ENCODE results near the gene ZNF79.

The ZNF79 gene

GRCh38 chr9:127404631-127405030 is 19.6 kb upstream of the ZNF79 start:
- TF ChIP-seq CTCF (conservative IDR thresholded peaks at IDR 0.05; ENCODE audit: low read depth, low read length), result no peak
- no peak overlapping the region for H3K4me3 ChIP-seq (ENCODE audit: low read length)
- DNase-seq (ENCODE audit: low read depth), result no peak

GRCh38 chr9:127405344-127406125 is 18.6 kb upstream of the ZNF79 start:
- DNase-seq (ENCODE audit: low read depth), result no peak
- H3K4me3 ChIP-seq (ENCODE audit: low read length), result no peak overlapping the region
- TF ChIP-seq CTCF (conservative IDR thresholded peaks at IDR 0.05; ENCODE audit: low read depth, low read length), result no peak

DNA sequence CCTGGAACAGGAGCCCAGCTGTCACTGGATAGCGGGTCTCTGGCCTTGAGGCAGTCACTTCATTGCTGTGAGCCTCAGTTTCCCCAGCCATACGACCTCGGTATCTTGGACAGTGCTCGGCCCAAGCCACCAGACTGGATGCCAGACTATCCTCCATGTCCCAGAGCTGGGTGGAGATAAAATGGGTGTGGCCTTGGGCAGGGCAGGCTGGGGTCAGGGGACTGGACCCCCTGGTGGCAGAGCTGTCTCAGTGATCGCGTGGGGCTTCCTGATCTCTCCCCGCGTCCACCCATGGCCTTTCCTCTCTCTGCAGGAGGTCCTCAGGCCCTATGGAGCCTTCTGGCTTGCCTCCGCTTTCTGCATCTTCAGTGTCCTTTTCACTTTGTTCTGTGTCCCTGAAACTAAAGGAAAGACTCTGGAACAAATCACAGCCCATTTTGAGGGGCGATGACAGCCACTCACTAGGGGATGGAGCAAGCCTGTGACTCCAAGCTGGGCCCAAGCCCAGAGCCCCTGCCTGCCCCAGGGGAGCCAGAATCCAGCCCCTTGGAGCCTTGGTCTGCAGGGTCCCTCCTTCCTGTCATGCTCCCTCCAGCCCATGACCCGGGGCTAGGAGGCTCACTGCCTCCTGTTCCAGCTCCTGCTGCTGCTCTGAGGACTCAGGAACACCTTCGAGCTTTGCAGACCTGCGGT is 17.2 kb upstream of the ZNF79 start:
- DNase-seq (ENCODE audit: low read depth), result no peak
- no peak for TF ChIP-seq CTCF (conservative IDR thresholded peaks at IDR 0.05; ENCODE audit: low read depth, low read length)
- H3K4me3 ChIP-seq (ENCODE audit: low read length), result no peak overlapping the region

DNA sequence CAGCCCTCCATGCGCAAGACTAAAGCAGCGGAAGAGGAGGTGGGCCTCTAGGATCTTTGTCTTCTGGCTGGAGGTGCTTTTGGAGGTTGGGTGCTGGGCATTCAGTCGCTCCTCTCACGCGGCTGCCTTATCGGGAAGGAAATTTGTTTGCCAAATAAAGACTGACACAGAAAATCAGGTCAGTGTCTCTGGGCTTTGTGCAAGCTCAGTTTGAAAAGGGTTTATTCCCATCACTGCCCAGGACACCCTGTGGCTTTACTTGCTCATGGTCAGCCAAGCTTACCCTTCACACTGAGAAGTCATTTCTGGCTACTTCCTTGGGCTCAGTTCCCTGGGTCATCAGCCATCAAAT is 16.7 kb upstream of the ZNF79 start:
- no peak for DNase-seq (ENCODE audit: low read depth)
- no peak for TF ChIP-seq CTCF (conservative IDR thresholded peaks at IDR 0.05; ENCODE audit: low read depth, low read length)
- H3K4me3 ChIP-seq (ENCODE audit: low read length), result no peak overlapping the region

GRCh38 chr9:127411122-127411521 is 13.1 kb upstream of the ZNF79 start:
- H3K4me3 ChIP-seq (ENCODE audit: low read length), result no peak overlapping the region
- no peak for TF ChIP-seq CTCF (conservative IDR thresholded peaks at IDR 0.05; ENCODE audit: low read depth, low read length)
- DNase-seq (ENCODE audit: low read depth), result no peak

- H3K4me3 ChIP-seq (ENCODE audit: low read length), result no peak overlapping the region
- TF ChIP-seq CTCF (conservative IDR thresholded peaks at IDR 0.05; ENCODE audit: low read depth, low read length), result no peak
- no peak for DNase-seq (ENCODE audit: low read depth)
Observed at GRCh38 chr9:127415141-127415540, 9.0 kb upstream of the ZNF79 start.

DNA sequence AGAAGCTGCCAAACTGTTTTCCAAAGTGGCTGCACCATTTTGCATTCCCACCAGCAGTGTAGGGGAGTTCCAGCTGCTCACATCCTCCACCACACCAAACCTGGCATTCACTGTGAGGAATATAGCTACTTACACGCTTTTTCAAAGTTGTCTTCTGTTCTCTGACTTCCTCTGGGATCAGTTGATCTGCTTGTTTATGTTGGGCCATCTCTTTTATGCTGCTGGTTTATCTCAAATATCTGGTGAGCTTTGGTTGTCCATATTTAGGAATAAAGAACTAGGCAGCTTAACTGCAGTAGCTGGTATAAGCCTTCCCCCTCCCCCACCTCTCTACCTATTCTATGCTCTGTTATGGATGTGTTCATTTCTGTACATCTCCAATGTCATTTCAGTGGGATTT is 8.5 kb upstream of the ZNF79 start:
- no peak overlapping the region for H3K4me3 ChIP-seq (ENCODE audit: low read length)
- no peak for DNase-seq (ENCODE audit: low read depth)
- no peak for TF ChIP-seq CTCF (conservative IDR thresholded peaks at IDR 0.05; ENCODE audit: low read depth, low read length)

Data from retinal pigment epithelial cell (primary cell).